Lower lobe of right lung (tissue), 2 donors: ENCODE measurements around the gene MBNL3. TPM values are rescaled to one million over a fixed set of nuclear protein-coding genes. Genes with fewer than 3 reads are reported as not detected.

Experiments
- ATAC-seq, 2 donors: fragments of 200-7000 bp; cut with Tn5 transposase; one replicate each; pipeline ENCODE4 v1.9.1; 2020 to 2022; ENCODE audit warnings: mild to moderate bottlenecking in 2 of 2, moderate library complexity in 2 of 2
- DNase-seq: peaks from one replicate; pipeline ENCODE4 v3.0.0-alpha.2; 2020
- H3K27ac ChIP-seq: fragments of 200-600 bp; one replicate; pipeline ENCODE4 v1.8.0; 2022
- H3K27me3 ChIP-seq: fragments of 200-600 bp; one replicate; pipeline ENCODE4 v1.8.0; 2022; ENCODE audit warnings: low read depth
- H3K36me3 ChIP-seq: fragments of 200-600 bp; one replicate; pipeline ENCODE4 v1.8.0; 2022; ENCODE audit warnings: mild to moderate bottlenecking
- H3K4me1 ChIP-seq: fragments of 200-600 bp; one replicate; pipeline ENCODE4 v1.8.0; 2022
- H3K4me3 ChIP-seq: fragments of 200-600 bp; one replicate; pipeline ENCODE4 v1.8.0; 2022; ENCODE audit warnings: mild to moderate bottlenecking
- H3K9me3 ChIP-seq: fragments of 200-600 bp; one replicate; pipeline ENCODE4 v1.8.0; 2022
- intact Hi-C: fragments of 100-400 bp; cut with DNase I; formaldehyde crosslinking; loops from one replicate; pipeline ENCODE4 v1.11.0; 2022
- total RNA-seq: library from RNA; stranded (reverse); fragmentation: NEBNext Ultra II Directional; extraction: Animal tissue kit (Norgen Biotek cat#: 25700); gene quantifications from one replicate; pipeline ENCODE4 v1.2.1, GENCODE V29; 2021
- TF ChIP-seq, protein P1 (sequence below): fragments of 200-600 bp; IDR thresholded peaks from one replicate; pipeline ENCODE4 v1.8.0; 2022; ENCODE audit warnings: antibody characterized with exemption, mild to moderate bottlenecking
- donor health status: DM: no; HTN: yes; CAD: no; lungs with severe emphysema.

MBNL3 gene
- total RNA-seq, 1 donor from 2014 or later: 24.3 TPM

GRCh38 chrX:132468454-132468853 lies 20.4 kb downstream of the MBNL3 start:
- H3K4me3 ChIP-seq: no peak overlapping the region
- H3K27ac ChIP-seq: no peak overlapping the region
- no peaks in the 10 kb centered on the region for H3K9me3 ChIP-seq
- no peak for DNase-seq
- TF ChIP-seq, protein P1, sequence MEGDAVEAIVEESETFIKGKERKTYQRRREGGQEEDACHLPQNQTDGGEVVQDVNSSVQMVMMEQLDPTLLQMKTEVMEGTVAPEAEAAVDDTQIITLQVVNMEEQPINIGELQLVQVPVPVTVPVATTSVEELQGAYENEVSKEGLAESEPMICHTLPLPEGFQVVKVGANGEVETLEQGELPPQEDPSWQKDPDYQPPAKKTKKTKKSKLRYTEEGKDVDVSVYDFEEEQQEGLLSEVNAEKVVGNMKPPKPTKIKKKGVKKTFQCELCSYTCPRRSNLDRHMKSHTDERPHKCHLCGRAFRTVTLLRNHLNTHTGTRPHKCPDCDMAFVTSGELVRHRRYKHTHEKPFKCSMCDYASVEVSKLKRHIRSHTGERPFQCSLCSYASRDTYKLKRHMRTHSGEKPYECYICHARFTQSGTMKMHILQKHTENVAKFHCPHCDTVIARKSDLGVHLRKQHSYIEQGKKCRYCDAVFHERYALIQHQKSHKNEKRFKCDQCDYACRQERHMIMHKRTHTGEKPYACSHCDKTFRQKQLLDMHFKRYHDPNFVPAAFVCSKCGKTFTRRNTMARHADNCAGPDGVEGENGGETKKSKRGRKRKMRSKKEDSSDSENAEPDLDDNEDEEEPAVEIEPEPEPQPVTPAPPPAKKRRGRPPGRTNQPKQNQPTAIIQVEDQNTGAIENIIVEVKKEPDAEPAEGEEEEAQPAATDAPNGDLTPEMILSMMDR: no peak
- H3K36me3 ChIP-seq: no peaks in the 10 kb centered on the region
- H3K4me1 ChIP-seq: no peaks in the 10 kb centered on the region
- intact Hi-C loops: no loop called here
- no peak for ATAC-seq
- no peaks in the 10 kb centered on the region for H3K27me3 ChIP-seq

DNA sequence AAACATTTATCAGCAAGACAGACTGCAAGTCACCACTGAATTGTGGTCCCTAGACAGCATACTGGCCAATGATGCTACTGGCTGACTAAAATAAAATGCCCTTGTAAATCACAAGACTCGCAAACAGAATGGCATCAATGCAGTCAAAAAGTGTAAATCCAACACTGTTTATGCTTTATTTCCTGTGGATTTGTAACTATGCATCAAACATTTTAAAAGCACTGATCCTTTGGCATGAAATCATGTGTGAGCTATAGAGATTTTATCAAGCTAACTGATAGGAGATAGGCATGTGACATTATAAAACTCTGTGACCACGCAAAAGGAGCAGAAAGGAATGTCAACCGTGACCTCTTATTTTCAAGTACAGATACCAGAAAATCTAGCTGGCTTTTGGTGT lies 20.8 kb downstream of the MBNL3 start:
- intact Hi-C loops: no loop called here
- Histone ChIP-seq H3K27ac (no peak overlapping the region), H3K9me3 (no peaks in the 10 kb centered on the region), H3K27me3 (no peaks in the 10 kb centered on the region), H3K36me3 (no peaks in the 10 kb centered on the region), H3K4me3 (no peak overlapping the region), H3K4me1 (no peaks in the 10 kb centered on the region)
- TF ChIP-seq, protein P1: no peak
- no peak for DNase-seq
- ATAC-seq: no peak

DNA sequence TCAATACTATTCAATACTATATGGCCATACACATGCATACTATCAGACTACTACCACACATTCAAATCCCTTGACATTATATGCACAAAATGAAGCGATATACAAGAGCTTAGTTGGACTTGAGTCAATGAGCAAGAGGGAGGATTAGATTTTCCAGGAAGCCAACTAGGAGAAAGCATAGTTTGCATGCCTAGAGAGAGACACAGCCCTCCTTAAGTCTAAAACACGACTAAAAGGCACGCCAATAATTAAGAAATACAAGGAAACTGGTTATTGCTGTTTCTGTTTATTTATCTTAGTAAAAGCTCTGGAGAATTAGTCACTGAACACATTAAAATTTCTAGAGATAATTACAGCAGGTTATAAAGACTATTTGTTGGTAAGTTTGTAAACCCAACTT lies 21.8 kb downstream of the MBNL3 start:
- H3K27ac ChIP-seq: no peak overlapping the region
- ATAC-seq (no peak), DNase-seq (no peak)
- no peaks in the 10 kb centered on the region for H3K4me1 ChIP-seq
- TF ChIP-seq, protein P1: no peak
- H3K27me3 ChIP-seq: no peaks in the 10 kb centered on the region
- intact Hi-C loops: no loop called here
- H3K4me3 ChIP-seq: no peak overlapping the region
- H3K36me3 ChIP-seq: no peaks in the 10 kb centered on the region
- no peaks in the 10 kb centered on the region for H3K9me3 ChIP-seq

DNA sequence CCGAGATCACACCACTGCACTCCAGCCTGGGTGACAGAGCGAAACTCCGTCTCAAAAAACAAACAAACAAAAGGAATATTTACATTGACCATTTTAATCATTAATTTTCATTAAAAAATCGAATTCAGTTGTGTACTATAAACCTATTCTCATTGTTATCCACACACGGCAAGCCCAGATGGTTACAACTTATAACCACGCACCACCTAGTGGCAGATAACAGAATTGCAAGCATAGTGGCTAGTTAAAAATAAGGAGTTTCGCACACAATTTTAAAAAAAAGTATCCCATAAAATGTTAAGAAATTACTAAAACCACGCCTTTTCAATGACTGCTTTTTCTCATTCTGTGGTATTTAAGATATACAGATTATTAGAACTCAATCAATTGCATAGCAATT lies 25.4 kb downstream of the MBNL3 start:
- Histone ChIP-seq H3K9me3 (no peaks in the 10 kb centered on the region), H3K4me1 (no peaks in the 10 kb centered on the region), H3K36me3 (no peaks in the 10 kb centered on the region), H3K4me3 (no peak overlapping the region), H3K27me3 (no peaks in the 10 kb centered on the region), H3K27ac (no peak overlapping the region)
- TF ChIP-seq, protein P1: peak; percentile 44
- ATAC-seq (no peak), DNase-seq (no peak)
- intact Hi-C loops: no loop called here

GRCh38 chrX:132461886-132462285 lies 27.0 kb downstream of the MBNL3 start:
- Histone ChIP-seq H3K27ac (no peak overlapping the region), H3K27me3 (no peaks in the 10 kb centered on the region), H3K4me1 (no peaks in the 10 kb centered on the region), H3K36me3 (no peaks in the 10 kb centered on the region), H3K9me3 (no peaks in the 10 kb centered on the region), H3K4me3 (no peak overlapping the region)
- ATAC-seq: no peak
- intact Hi-C loops: no loop called here
- no peak for DNase-seq
- TF ChIP-seq, protein P1: no peak
